ENCODE measurements around the gene CPNE7.

GRCh38 chr16:89555265-89555664 is 20.3 kb upstream of the CPNE7 start:
- TF ChIP-seq REST (IDR thresholded peaks at IDR 0.05; ENCODE audit: borderline replicate concordance): no peak
- TF ChIP-seq TAF1 (IDR thresholded peaks at IDR 0.05; ENCODE audit: low read depth): no peak
- TF ChIP-seq MXI1 (conservative IDR thresholded peaks at IDR 0.05; ENCODE audit: poor library complexity, severe bottlenecking): no peak
- no peak for TF ChIP-seq CTCF (IDR thresholded peaks at IDR 0.05; ENCODE audit: poor library complexity, severe bottlenecking)
- TF ChIP-seq POLR2AphosphoS5 (IDR thresholded peaks at IDR 0.05): no peak
- no peak for TF ChIP-seq EZH2 (IDR thresholded peaks at IDR 0.05; ENCODE audit: borderline replicate concordance, insufficient read depth, low read length, poor library complexity, severe bottlenecking)
- no peak for TF ChIP-seq RAD21 (conservative IDR thresholded peaks at IDR 0.05)
